ENCODE measurements around the gene TRMT10C.
"Not testable (repeated sequence)": the region's sequence is repeated elsewhere in the genome, so short reads cannot be mapped to it uniquely, and the experiment has no call there.

DNA sequence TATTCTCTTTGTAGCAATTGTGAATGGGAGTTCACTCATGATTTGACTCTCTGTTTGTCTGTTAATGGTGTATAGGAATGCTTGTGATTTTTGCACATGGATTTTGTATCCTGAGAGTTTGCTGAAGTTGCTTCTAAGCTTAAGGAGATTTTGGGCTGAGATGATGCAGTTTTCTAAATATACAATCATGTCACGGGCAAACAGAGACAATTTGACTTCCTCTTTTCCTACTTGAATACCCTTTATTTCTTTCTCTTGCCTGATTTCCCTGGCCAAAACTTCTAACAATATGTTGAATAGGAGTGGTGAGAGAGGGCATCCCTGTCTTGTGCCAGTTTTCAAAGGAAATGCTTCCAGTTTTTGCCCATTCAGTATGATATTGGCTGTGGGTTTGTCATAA lies 24.7 kb upstream of the TRMT10C start:
- TF ChIP-seq, protein P1, sequence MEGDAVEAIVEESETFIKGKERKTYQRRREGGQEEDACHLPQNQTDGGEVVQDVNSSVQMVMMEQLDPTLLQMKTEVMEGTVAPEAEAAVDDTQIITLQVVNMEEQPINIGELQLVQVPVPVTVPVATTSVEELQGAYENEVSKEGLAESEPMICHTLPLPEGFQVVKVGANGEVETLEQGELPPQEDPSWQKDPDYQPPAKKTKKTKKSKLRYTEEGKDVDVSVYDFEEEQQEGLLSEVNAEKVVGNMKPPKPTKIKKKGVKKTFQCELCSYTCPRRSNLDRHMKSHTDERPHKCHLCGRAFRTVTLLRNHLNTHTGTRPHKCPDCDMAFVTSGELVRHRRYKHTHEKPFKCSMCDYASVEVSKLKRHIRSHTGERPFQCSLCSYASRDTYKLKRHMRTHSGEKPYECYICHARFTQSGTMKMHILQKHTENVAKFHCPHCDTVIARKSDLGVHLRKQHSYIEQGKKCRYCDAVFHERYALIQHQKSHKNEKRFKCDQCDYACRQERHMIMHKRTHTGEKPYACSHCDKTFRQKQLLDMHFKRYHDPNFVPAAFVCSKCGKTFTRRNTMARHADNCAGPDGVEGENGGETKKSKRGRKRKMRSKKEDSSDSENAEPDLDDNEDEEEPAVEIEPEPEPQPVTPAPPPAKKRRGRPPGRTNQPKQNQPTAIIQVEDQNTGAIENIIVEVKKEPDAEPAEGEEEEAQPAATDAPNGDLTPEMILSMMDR (IDR thresholded peaks at IDR 0.05 in 8 of 11, conservative IDR thresholded peaks at IDR 0.05 in 3 of 11): not testable (repeated sequence)
- not testable (repeated sequence) for TF ChIP-seq POLR2A (IDR thresholded peaks at IDR 0.05)
